IMR-90 (cell line): ENCODE results near the gene PNMA8C. TPM values are rescaled to one million over a fixed set of nuclear protein-coding genes. Genes with fewer than 3 reads are reported as not detected.
A peak's percentile ranks its signal among the peaks of the same experiment; 100 is the strongest.

Source experiments
- ATAC-seq: fragments of 200-7000 bp; cut with Tn5 transposase; 2 replicates; pipeline ENCODE4 v1.9.1; 2020; ENCODE audit warnings: low read depth, mild to moderate bottlenecking, moderate library complexity
- BruUV-seq: library from RNA; stranded (reverse); fragments of 400-500 nt; replicated peaks from 2 replicates; lab custom pipeline; 2021; lab: Mats Ljungman, UMichigan
- CTCF ChIA-PET: fragments of 300-600 bp; formaldehyde crosslinking; extraction: SDS; loops from one replicate; lab custom pipeline; 2021; ENCODE audit warnings: antibody characterized with exemption; lab: Yijun Ruan, JAX
- POLR2A ChIA-PET: fragments of 300-600 bp; sonication (Branson Sonifier 250); formaldehyde crosslinking; loops from one replicate; lab custom pipeline; 2022; ENCODE audit warnings: antibody characterized with exemption; ENCODE audit not compliant: unreplicated experiment; lab: Charles Lee
- DNase-seq: peaks from one replicate; pipeline ENCODE4 v3.0.0; 2013
- H2AFZ ChIP-seq: replicated peaks from 2 replicates; pipeline ENCODE3; 2013; ENCODE audit warnings: low read length, mild to moderate bottlenecking; ENCODE audit not compliant: poor library complexity
- H2AK5ac ChIP-seq: 2 replicates; pipeline ENCODE4 v1.6.1; 2013; ENCODE audit warnings: low read depth, low read length, inconsistent platforms
- H2AK9ac ChIP-seq: replicated peaks from 2 replicates; pipeline ENCODE3; 2013; ENCODE audit warnings: mild to moderate bottlenecking, low read depth, low read length, moderate library complexity; ENCODE audit not compliant: poor library complexity
- H2BK120ac ChIP-seq: 2 replicates; pipeline ENCODE4 v1.6.1; 2013; ENCODE audit warnings: low read depth, low read length, inconsistent platforms
- H2BK15ac ChIP-seq: 3 replicates; pipeline ENCODE4 v1.6.1; 2013; ENCODE audit warnings: low read depth, low read length, inconsistent platforms
- H2BK20ac ChIP-seq: 2 replicates; pipeline ENCODE4 v1.6.1; 2013; ENCODE audit warnings: low read depth, mild to moderate bottlenecking, inconsistent platforms, low read length, moderate library complexity
- H2BK5ac ChIP-seq: 2 replicates; pipeline ENCODE4 v1.6.1; 2013; ENCODE audit warnings: mild to moderate bottlenecking, low read depth, low read length, inconsistent platforms; ENCODE audit not compliant: poor library complexity, severe bottlenecking
- H3K14ac ChIP-seq: replicated peaks from 2 replicates; pipeline ENCODE4 v1.6.1; 2013; ENCODE audit warnings: low read depth, low read length, inconsistent platforms
- H3K18ac ChIP-seq: 2 replicates; pipeline ENCODE4 v1.6.1; 2013; ENCODE audit warnings: low read depth, low read length, control low read depth
- H3K23ac ChIP-seq: 2 replicates; pipeline ENCODE4 v1.6.1; 2013; ENCODE audit warnings: low read depth, low read length, inconsistent platforms
- H3K27ac ChIP-seq: 2 replicates; pipeline ENCODE4 v1.5.1; 2013; ENCODE audit warnings: mild to moderate bottlenecking, control low read depth, low read length; ENCODE audit not compliant: insufficient read depth
- H3K27me3 ChIP-seq: 2 replicates; pipeline ENCODE4 v1.6.1; 2013; ENCODE audit warnings: low read length; ENCODE audit not compliant: control insufficient read depth, insufficient read depth
- H3K36me3 ChIP-seq: 2 replicates; pipeline ENCODE4 v1.6.1; 2013; ENCODE audit warnings: low read length, mixed read lengths; ENCODE audit not compliant: control insufficient read depth, insufficient read depth
- H3K4ac ChIP-seq: 2 replicates; pipeline ENCODE4 v1.6.1; 2013; ENCODE audit warnings: low read depth, low read length, inconsistent platforms
- H3K4me1 ChIP-seq: 2 replicates; pipeline ENCODE4 v1.6.1; 2013; ENCODE audit warnings: low read length, mixed read lengths; ENCODE audit not compliant: control insufficient read depth, insufficient read depth
- H3K4me2 ChIP-seq: 2 replicates; pipeline ENCODE4 v1.6.1; 2013; ENCODE audit warnings: low read depth, mild to moderate bottlenecking, control low read depth, low read length, moderate library complexity
- H3K4me3 ChIP-seq: 2 replicates; pipeline ENCODE4 v1.5.1; 2013; ENCODE audit warnings: low read depth, mild to moderate bottlenecking, control low read depth, low read length, moderate library complexity; ENCODE audit not compliant: insufficient read depth
- H3K56ac ChIP-seq: 2 replicates; pipeline ENCODE4 v1.6.1; 2013; ENCODE audit warnings: low read length, inconsistent platforms; ENCODE audit not compliant: insufficient read depth; ENCODE audit errors: extremely low read depth
- H3K79me1 ChIP-seq, 2 experiments: 2 replicates each; pipeline ENCODE4 v1.6.1; 2013; ENCODE audit warnings: low read length in 2 of 2, inconsistent platforms in 1 of 2, low read depth in 1 of 2
- H3K9ac ChIP-seq: 2 replicates; pipeline ENCODE4 v1.6.1; 2013; ENCODE audit warnings: low read depth, low read length, control low read depth
- H3K9me1 ChIP-seq: 2 replicates; pipeline ENCODE4 v1.6.1; 2013; ENCODE audit warnings: low read length, inconsistent platforms; ENCODE audit not compliant: insufficient read depth
- H3K9me3 ChIP-seq: 2 replicates; pipeline ENCODE4 v1.6.1; 2013; ENCODE audit warnings: low read length; ENCODE audit not compliant: control insufficient read depth, insufficient read depth
- H4K20me1 ChIP-seq: 2 replicates; pipeline ENCODE4 v1.6.1; 2013; ENCODE audit warnings: low read length, inconsistent platforms; ENCODE audit not compliant: insufficient read depth
- H4K5ac ChIP-seq: 2 replicates; pipeline ENCODE4 v1.6.1; 2013; ENCODE audit warnings: mild to moderate bottlenecking, low read depth, low read length, control low read depth
- H4K8ac ChIP-seq, 2 experiments: 2 replicates each; pipeline ENCODE4 v1.6.1; 2013; ENCODE audit warnings: low read depth in 2 of 2, low read length in 2 of 2, control low read depth in 1 of 2, inconsistent platforms in 1 of 2
- H4K91ac ChIP-seq: 2 replicates; pipeline ENCODE4 v1.6.1; 2013; ENCODE audit warnings: low read depth, low read length, inconsistent platforms; ENCODE audit not compliant: insufficient read depth
- CEBPB ChIP-seq: IDR thresholded peaks from 2 replicates; pipeline ENCODE4 v1.6.1; 2012; ENCODE audit warnings: low read depth, low read length, improper control_type of control experiment
- RCOR1 ChIP-seq: IDR thresholded peaks from 2 replicates; pipeline ENCODE4 v1.6.1; 2012; ENCODE audit warnings: mild to moderate bottlenecking, low read length, improper control_type of control experiment; ENCODE audit not compliant: insufficient replicate concordance
- WGBS, 2 experiments: methylation state at CpG; one replicate each; pipeline versions ENCODE4 v1.1.5 to v1.1.7; 2013; ENCODE audit warnings: missing lambda C conversion rate in 2 of 2; ENCODE audit not compliant: insufficient read length in 1 of 2; ENCODE audit errors: extremely low coverage in 2 of 2; 5-methylcytosine and 5-hydroxymethylcytosine counted together
- dilution Hi-C: fragments of 300-500 bp; cut with HindIII; formaldehyde crosslinking; loops from one replicate; pipeline ENCODE4 v1.14.3; 2018; ENCODE audit warnings: low sequenced_read_pairs; ENCODE audit not compliant: unreplicated experiment
- in situ Hi-C: fragments of 300-500 bp; cut with MboI; formaldehyde crosslinking; loops from 3 replicates; pipeline ENCODE4 v1.14.3; 2019; ENCODE audit warnings: low sequenced_read_pairs, inconsistent platforms, mixed read lengths
- intact Hi-C: fragments of 100-400 bp; cut with micrococcal nuclease; formaldehyde crosslinking; loops from 2 replicates; pipeline ENCODE4 v1.10.0; 2022
- polyA plus RNA-seq, 3 experiments: library from polyadenylated mRNA; depleted of rRNA; stranded (reverse); fragments of >200 nt; gene quantifications; 2 replicates each; pipeline ENCODE4 v1.2.3, GENCODE V29; 2012; ENCODE audit warnings: low replicate concordance in 1 of 3
- total RNA-seq: library from RNA; depleted of rRNA; stranded (reverse); fragments of >200 nt; gene quantifications from 2 replicates; pipeline ENCODE4 v1.2.3, GENCODE V29; 2012
- TF ChIP-seq, protein P1 (sequence below): conservative IDR thresholded peaks from 2 replicates; pipeline ENCODE4 v1.5.1; 2012; ENCODE audit warnings: mild to moderate bottlenecking, low read depth, low read length, improper control_type of control experiment

PNMA8C gene
- total and polyA plus RNA-seq, 2 of the 4 experiments (the other 2 are of a cell fraction) = 0.09 to 0.18 TPM

DNA sequence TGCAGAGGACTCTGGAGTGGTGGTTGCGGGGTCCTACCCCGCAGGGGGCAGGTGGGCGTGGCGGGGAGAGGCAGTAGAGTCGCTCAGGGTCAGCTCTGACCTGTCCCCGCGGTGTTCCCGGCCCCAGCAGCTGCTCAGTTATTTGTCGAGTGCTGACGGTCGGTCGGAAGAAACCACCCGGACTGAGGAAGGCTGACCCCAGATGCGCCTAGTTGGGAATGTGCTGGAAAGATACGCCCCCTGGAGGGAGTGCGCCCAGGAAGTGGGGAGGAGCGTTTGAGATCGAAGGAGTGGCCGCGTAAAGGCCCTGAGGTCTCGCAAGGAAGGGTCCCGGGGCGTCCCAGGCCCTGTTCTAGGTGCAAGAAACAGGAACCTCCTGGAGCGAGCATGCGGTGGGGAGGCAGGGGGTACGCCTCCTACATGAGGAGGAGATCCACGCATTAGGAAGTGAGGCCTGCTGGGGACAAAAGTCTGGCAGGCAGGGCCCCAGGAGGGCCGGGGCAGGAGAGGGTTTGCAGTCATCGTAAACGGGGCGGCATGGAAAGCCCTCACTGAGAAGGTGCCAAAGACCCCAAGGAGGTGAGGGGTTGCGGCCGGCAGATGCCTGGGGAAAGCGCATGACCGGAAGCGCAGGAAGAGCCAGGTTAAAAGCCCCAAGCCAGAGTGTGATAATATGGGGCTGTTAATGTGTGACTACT, 24.5 kb downstream of the PNMA8C start:
- Histone ChIP-seq H4K8ac (peak overlapping the region; percentile 75 to 84; a peak in 3 of 4 replicates), H2AFZ (peak overlapping the region; percentile 87), H3K36me3 (0 out of 2 replicates have a peak, but pooled peaks cover 2% of the 10 kb centered on the region), H4K5ac (peak overlapping the region; percentile 24; the same call in 1 of the 2 replicates), H3K4me1 (peaks cover 12% of the 10 kb centered on the region), H2BK120ac (peak overlapping the region; percentile 10; the same call in 1 of the 2 replicates), H4K20me1 (no peaks in the 10 kb centered on the region; the same call in 1 of the 2 replicates), H2AK9ac (peak overlapping the region; percentile 63), H2AK5ac (no peak overlapping the region), H3K56ac (no peak overlapping the region), H3K79me1 (0 out of 4 replicates have a peak, but pooled peaks cover 0 to 4% of the 10 kb centered on the region in 2 experiments), H2BK20ac (no peak overlapping the region), H3K4ac (peak overlapping the region; percentile 69), H2BK5ac (no peak overlapping the region), H3K23ac (no peak overlapping the region), H3K9ac (0 out of 2 replicates have a peak overlapping the region, but pooled peaks have one; percentile 26), H4K91ac (no peak overlapping the region), H3K18ac (no peak overlapping the region), H3K14ac (0 out of 2 replicates have a peak overlapping the region, but pooled peaks have one; percentile 61), H3K4me2 (peak overlapping the region; percentile 20; the same call in 1 of the 2 replicates), H3K9me1 (peaks cover 3% of the 10 kb centered on the region; the same call in 1 of the 2 replicates), H3K27ac (no peak overlapping the region), H2BK15ac (no peak overlapping the region), H3K9me3 (no peaks in the 10 kb centered on the region), H3K27me3 (peaks cover 4% of the 10 kb centered on the region; the same call in 1 of the 2 replicates), H3K4me3 (no peak overlapping the region)
- TF ChIP-seq RCOR1 (no peak), CEBPB (no peak)
- TF ChIP-seq, protein P1, sequence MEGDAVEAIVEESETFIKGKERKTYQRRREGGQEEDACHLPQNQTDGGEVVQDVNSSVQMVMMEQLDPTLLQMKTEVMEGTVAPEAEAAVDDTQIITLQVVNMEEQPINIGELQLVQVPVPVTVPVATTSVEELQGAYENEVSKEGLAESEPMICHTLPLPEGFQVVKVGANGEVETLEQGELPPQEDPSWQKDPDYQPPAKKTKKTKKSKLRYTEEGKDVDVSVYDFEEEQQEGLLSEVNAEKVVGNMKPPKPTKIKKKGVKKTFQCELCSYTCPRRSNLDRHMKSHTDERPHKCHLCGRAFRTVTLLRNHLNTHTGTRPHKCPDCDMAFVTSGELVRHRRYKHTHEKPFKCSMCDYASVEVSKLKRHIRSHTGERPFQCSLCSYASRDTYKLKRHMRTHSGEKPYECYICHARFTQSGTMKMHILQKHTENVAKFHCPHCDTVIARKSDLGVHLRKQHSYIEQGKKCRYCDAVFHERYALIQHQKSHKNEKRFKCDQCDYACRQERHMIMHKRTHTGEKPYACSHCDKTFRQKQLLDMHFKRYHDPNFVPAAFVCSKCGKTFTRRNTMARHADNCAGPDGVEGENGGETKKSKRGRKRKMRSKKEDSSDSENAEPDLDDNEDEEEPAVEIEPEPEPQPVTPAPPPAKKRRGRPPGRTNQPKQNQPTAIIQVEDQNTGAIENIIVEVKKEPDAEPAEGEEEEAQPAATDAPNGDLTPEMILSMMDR = peak; percentile 27; the same call in 1 of the 2 replicates
- no TSS peak for BruUV-seq
- peak; percentile 31 for DNase-seq
- POLR2A ChIA-PET = no interaction called here
- in situ Hi-C loops = loop anchor here (5.0 kb wide), 1 partner anchor 83 kb away; no protein-coding TSS in a partner anchor
- intact Hi-C loops = no loop called here
- dilution Hi-C loops = no loop called here
- ATAC-seq = peak; percentile 50; the same call in 1 of the 2 replicates
- CTCF ChIA-PET = no interaction called here
- 18% methylated on average over 11 of the region's 36 CpGs; no CpG with 5 or more reads in 1 of the 2 experiments for WGBS, 2 experiments
